ENCODE data around the gene STRN4. TPM values are rescaled to one million over a fixed set of nuclear protein-coding genes. Genes with fewer than 3 reads are reported as not detected.

STRN4 gene
- total RNA-seq (2021; ENCODE audit: unreplicated experiment) (107 TPM), Bru-seq, nascent RNA (percentile 81 among the genes with signal in this experiment), BruChase-seq, experiment 1, labeled RNA remaining after a 6-hour chase (percentile 92 among the genes with signal in this experiment), BruChase-seq, experiment 2, labeled RNA remaining after a 2-hour chase (percentile 87 among the genes with signal in this experiment)
- 95.1 and 137 TPM in 2 replicates for polyA plus RNA-seq (2012)
- long read RNA-seq, transcript STRN4-202 (18 exons, 3,628 nt) = minor isoform, 22 of 153 reads
- long read RNA-seq, transcript STRN4-222 (1 exons, 2,240 nt) = minor isoform, 11 of 153 reads
- long read RNA-seq, transcript STRN4-201 (18 exons, 3,210 nt) = major isoform, 65 of 153 reads
- long read RNA-seq, partial matches to known transcripts = 46 of 153 reads
- long read RNA-seq, other reads (novel, unspliced or antisense) = 9 of 153 reads

- TF ChIP-seq POLR2AphosphoS5 (IDR thresholded peaks at IDR 0.05; ENCODE audit: low read depth, low read length) = peak; percentile 54; the same call in 1 of the 2 replicates
- TF ChIP-seq ZFX (IDR thresholded peaks at IDR 0.05) = peak; percentile 45; the same call in 1 of the 2 replicates
- peak; percentile 41 for TF ChIP-seq POLR2A (IDR thresholded peaks at IDR 0.05; ENCODE audit: borderline replicate concordance, extremely low read depth, insufficient read depth, insufficient read length)
- no peak for TF ChIP-seq EZH2phosphoT487 (IDR thresholded peaks at IDR 0.05; ENCODE audit: borderline replicate concordance)
- ChIA-PET RAD21 (ENCODE audit: low non-redundant PET in 1 of 2, low total read pairs in 2 of 2, uncharacterized antibody in 2 of 2, unreplicated experiment in 2 of 2) (no interaction called here), CTCF (no interaction called here), POLR2A (no interaction called here)
- H3K27me3 ChIP-seq (ENCODE audit: insufficient read depth, low read length) = no peaks in the 10 kb centered on the region
- no TSS peak for BruUV-seq (replicated peaks)
- no peak for DNase-seq (ENCODE audit: low read depth, low spot score)
- peak within 1 kb of the TSS; percentile 95 for H3K27ac ChIP-seq (ENCODE audit: low read depth, low read length)
- H3K36me3 ChIP-seq (ENCODE audit: control insufficient read depth in 1 of 2, insufficient read depth in 2 of 2, low read length in 2 of 2) = peaks cover 4 to 6% of the 10 kb centered on the region in 2 experiments; a peak in 2 of 4 replicates
- peak within 1 kb of the TSS; percentile 98 for H3K9ac ChIP-seq (ENCODE audit: low read length)
- intact Hi-C loops (cut with micrococcal nuclease) = loop anchor here (2.0 kb wide), 1 partner anchor 218 kb away; no protein-coding TSS in a partner anchor
- H3K79me2 ChIP-seq (ENCODE audit: insufficient read depth, low read length) = peaks cover 46% of the 10 kb centered on the region
- H2AFZ ChIP-seq (ENCODE audit: low read depth, low read length, poor library complexity, severe bottlenecking) = no peak within 1 kb of the TSS
- peaks cover 5 to 20% of the 10 kb centered on the region in 2 experiments for H3K4me1 ChIP-seq (ENCODE audit: control insufficient read depth in 1 of 2, insufficient read depth in 2 of 2, low read length in 2 of 2)
- no peaks in the 10 kb centered on the region for H3K9me2 ChIP-seq (ENCODE audit: insufficient read depth)
- H3K4me3 ChIP-seq (replicated peaks in 1 of 2; ENCODE audit: low read depth in 1 of 2, low read length in 2 of 2) = peak within 1 kb of the TSS; percentile 98 to 99
- ATAC-seq = peak; percentile 70
- H4K20me1 ChIP-seq (ENCODE audit: insufficient read depth) = peaks cover 7% of the 10 kb centered on the region; the same call in 1 of the 2 replicates
- H3K4me2 ChIP-seq (ENCODE audit: low read length) = peak within 1 kb of the TSS; percentile 98
- H3K9me3 ChIP-seq (ENCODE audit: control insufficient read depth in 1 of 2, insufficient read depth in 1 of 2, low read depth in 1 of 2, low read length in 2 of 2) = no peaks in the 10 kb centered on the region
Measured at GRCh38 chr19:46746281-46747057, at the start of gene STRN4. STRN4 (minus strand) TSS chr19:46746450; CDS start chr19:46746430, 20 bp downstream.

- no peak overlapping the region for H3K27ac ChIP-seq (ENCODE audit: low read depth, low read length)
- H3K4me3 ChIP-seq (replicated peaks in 1 of 2; ENCODE audit: low read depth in 1 of 2, low read length in 2 of 2) = no peak overlapping the region
- H3K9me2 ChIP-seq (ENCODE audit: insufficient read depth) = no peaks in the 10 kb centered on the region
- no peak overlapping the region for H2AFZ ChIP-seq (ENCODE audit: low read depth, low read length, poor library complexity, severe bottlenecking)
- DNase-seq (ENCODE audit: low read depth, low spot score) (no peak), ATAC-seq (no peak)
- H3K4me1 ChIP-seq (ENCODE audit: control insufficient read depth in 1 of 2, insufficient read depth in 2 of 2, low read length in 2 of 2) = peaks cover 26 to 30% of the 10 kb centered on the region in 2 experiments
- no peaks in the 10 kb centered on the region for H3K36me3 ChIP-seq (ENCODE audit: control insufficient read depth in 1 of 2, insufficient read depth in 2 of 2, low read length in 2 of 2)
- no peaks in the 10 kb centered on the region for H3K9me3 ChIP-seq (ENCODE audit: control insufficient read depth in 1 of 2, insufficient read depth in 1 of 2, low read depth in 1 of 2, low read length in 2 of 2)
- CTCF ChIA-PET = no interaction called here
- POLR2A ChIA-PET = no interaction called here
- H4K20me1 ChIP-seq (ENCODE audit: insufficient read depth) = no peaks in the 10 kb centered on the region
- BruUV-seq (replicated peaks) = no TSS peak
- peaks cover 15% of the 10 kb centered on the region for H3K79me2 ChIP-seq (ENCODE audit: insufficient read depth, low read length)
- H3K4me2 ChIP-seq (ENCODE audit: low read length) = peak overlapping the region; percentile 57; the same call in 1 of the 2 replicates
- no peak overlapping the region for H3K9ac ChIP-seq (ENCODE audit: low read length)
- intact Hi-C loops (cut with micrococcal nuclease) = no loop called here
- TF ChIP-seq EZH2 (IDR thresholded peaks at IDR 0.05) (no peak), ZNF274 (IDR thresholded peaks at IDR 0.05; ENCODE audit: low read depth, low read length) (no peak), CEBPB (IDR thresholded peaks at IDR 0.05; ENCODE audit: low read depth) (no peak), ZFX (IDR thresholded peaks at IDR 0.05) (no peak), ZBTB33 (IDR thresholded peaks at IDR 0.05; ENCODE audit: extremely low read depth, insufficient replicate concordance, low read length) (no peak), RAD21 (IDR thresholded peaks at IDR 0.05; ENCODE audit: low read depth) (no peak), ELF1 (IDR thresholded peaks at IDR 0.05; ENCODE audit: borderline replicate concordance, low read depth) (no peak), REST (IDR thresholded peaks at IDR 0.05; ENCODE audit: low read depth) (no peak)
- H3K27me3 ChIP-seq (ENCODE audit: insufficient read depth, low read length) = no peaks in the 10 kb centered on the region
- RAD21 ChIA-PET (ENCODE audit: low non-redundant PET in 1 of 2, low total read pairs in 2 of 2, uncharacterized antibody in 2 of 2, unreplicated experiment in 2 of 2) = interaction anchor here in 1 of 2 experiments (0.5 kb wide), 1 partner anchor 38 kb away, joined by 5 read pairs; no protein-coding TSS in a partner anchor
Measured at GRCh38 chr19:46791944-46792343, 45.7 kb upstream of the STRN4 start.
